T-helper 1 cell (primary cell): ENCODE results near the gene SBF1.

Source experiments
- DNase-seq, 5 donors: peaks; one replicate each; pipeline ENCODE4 v3.0.0-alpha.2; 2012 to 2020

Gene SBF1

DNA sequence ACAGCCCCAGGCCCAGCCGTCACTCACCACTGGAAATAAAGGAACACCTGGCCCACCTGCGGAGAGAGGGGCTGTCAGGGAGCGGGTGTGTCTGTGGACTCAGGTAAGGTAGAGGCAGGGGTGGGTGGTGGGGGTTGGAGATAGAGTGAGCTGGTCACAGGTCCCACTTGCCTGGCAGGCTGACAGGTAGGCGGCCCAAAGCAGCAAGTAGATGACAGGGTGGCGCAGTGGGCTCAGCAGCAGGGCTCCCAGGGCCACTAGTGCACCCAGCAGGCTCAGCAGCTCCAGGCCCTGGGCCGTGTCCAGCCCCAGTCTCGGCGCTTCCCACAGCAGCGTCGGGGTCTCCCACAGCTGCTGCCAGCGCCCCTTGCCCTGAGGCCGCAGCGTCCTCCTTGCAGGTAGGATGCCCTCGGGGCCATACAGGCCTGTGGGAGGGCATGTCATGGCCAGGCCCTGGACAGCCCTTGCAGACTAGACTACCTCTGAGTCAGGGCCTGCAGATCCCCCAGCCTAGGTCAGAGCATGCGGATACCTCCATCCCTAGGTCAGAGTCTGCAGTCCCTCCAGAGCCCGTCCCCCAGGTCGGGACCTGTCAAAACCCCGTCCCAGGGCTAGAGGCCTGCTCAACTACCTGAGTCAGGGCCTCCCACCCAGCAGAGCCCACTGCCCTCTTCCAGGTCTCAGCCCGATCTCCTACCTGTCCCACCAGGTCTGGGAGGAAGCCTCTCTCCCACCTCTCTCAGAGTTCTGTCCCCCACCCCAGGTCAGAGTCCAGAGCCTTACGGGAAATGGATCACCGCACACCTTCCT lies 32.0 kb upstream of the SBF1 start:
- DNase-seq = peak in 1 of 5 donors; percentile 15

DNA sequence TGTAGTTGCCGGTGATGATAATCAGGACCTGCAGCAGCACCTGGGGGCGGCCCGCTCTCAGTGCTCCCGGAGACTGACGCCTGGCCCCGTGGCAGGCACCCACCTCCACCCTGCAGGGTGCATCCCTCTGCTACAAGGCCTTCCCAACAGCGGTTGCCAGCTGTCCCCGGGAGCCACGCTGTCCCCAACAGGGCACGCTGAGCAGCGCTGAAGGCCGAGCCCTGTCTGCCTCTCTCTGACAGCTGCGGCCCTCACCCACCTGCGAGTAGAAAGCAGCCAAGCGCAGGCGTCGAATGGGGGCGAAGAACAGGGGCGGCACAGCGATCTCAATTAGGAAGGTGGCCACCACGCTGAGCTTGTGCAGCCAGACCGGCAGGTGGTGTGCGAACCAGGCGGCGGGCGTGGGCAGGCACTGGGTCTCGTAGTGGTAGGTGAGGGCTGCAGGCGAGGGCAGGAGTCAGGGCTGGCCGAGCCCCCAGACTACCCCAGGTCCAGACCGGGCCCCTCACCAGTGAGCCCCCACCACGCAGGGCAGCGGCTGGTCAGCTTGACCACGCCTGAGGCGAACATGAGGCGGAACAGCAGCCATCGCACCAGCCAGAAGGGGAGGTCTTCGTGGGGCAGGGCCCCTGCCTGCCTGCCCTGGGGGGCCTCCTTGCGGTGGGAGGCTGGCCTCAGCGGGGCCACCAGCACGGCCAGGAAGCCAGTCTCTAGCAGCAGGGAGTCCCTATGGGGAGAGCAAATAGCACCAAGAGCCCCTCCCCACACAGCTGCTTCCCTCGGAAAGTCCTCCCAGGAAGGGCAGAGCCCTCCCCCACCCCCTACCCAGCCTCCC lies 31.2 kb upstream of the SBF1 start:
- DNase-seq = peak in 1 of 5 donors; percentile 10

GRCh38 chr22:50505276-50505775 lies 30.5 kb upstream of the SBF1 start:
- DNase-seq = no peak

DNA sequence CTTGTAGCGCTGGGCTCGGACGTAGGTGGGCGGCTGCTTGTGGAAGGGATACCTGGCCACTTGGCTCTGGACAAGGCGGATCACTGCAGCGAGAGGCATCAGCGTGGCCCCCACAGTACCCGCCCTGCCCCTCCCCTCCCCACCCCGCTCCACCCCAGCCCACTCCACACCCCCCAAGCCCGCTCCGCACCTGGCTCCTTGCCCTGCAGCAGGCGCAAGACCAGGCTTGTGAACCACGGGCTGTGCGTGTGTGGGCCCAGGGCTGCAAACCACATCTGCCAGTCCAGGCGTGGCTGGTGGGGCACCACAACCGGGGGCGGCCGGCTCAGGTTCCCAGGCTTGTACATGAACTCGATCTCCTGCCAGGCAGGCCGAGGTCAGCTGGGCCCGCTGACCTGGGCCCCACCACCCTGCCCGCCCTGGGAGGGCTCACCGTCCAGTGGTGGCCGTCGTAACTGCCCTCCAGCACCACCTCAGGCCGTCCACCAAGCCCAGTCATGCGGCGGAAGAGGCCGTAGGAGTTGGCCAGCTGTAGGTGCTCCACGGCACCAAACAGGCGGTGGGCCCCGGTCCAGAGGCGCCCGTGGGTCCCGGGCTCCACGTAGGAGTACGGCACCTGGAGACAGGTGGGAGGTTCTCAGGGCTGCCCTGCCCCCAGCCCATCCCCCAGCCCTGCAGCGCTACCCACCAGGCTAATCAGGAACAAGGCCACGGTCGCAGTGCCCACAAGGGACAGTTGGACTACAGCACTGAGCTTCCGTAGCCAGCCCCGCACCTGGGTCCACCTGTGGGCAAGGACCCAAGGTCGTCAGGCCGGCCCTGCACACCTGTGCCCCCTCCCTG lies 29.8 kb upstream of the SBF1 start:
- peak in 1 of 5 donors; percentile 12 for DNase-seq

DNA sequence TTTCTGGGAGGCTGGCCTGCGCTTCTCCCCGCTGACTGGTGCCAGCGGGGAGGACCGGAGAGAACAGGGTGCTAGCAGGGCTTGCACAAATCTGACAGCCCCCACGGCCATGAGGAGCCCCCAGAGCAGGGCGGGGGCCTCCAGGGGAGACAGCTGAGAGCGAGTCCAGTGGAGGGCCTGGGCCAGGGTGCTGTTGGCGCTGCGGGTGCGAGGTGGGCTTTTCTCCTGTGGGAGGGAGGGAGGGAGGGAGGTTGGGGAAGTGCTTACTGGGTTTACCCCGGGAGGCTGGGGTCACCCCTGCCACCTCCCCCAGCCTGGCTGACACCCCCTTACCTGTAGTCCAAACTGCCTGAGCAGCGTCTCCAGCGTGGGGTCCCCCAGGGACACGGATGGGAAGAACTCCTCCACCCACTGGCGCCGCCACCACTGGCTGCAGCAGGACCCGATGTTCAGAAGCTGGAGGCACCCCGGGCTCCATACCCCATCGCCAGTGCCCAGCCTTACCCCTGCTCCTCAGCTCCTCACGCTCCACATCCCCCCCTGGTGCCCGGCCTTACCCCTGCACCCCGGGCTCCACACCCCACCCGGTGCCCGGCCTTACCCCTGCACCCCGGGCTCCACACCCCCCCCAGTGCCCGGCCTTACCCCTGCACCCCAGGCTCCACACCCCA lies 28.8 kb upstream of the SBF1 start:
- DNase-seq = peak in 1 of 5 donors; percentile 22

DNA sequence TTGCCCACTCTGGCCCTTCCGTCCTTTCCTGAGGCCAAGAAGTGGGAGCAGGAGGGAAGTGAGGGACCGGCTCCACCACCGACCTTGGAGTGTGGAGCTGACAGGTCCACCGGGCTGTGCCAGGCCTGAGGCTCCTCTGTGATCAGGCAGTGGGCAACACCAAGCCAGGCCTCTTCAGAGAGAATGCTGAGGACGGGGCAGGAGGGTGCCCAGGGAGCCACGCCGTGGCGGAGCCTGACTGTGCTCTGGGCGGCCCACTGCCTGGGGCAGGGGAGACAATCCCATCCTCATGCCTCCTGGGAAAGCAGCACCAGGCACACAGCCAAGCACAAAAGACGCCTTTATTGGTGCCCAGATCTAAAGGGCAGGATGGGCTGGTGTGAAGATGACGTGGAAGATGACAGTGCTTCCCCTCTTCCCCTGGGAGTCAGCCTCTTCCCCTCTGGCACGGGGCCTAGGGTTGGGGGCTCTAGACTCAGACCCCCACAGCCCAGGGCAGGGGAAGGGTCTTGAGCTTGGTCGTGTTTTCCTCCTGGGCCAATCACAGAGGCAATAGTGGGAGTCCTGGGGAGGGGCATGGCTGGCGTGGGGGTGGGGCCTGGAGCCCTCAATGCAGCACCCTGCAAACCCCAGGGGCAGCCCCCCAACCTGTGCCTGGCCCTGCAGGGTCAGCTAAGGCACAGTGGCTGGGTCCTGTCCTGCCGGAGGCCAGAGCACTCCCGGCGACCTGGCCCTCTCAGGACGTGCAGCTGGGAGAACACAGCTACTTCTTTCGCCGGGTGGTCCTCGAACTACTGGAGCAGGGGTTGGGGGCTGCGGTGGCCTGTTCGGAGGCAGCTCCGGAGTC lies 28.0 kb upstream of the SBF1 start:
- DNase-seq = no peak

GRCh38 chr22:50502096-50502495 lies 27.3 kb upstream of the SBF1 start:
- DNase-seq = no peak

DNA sequence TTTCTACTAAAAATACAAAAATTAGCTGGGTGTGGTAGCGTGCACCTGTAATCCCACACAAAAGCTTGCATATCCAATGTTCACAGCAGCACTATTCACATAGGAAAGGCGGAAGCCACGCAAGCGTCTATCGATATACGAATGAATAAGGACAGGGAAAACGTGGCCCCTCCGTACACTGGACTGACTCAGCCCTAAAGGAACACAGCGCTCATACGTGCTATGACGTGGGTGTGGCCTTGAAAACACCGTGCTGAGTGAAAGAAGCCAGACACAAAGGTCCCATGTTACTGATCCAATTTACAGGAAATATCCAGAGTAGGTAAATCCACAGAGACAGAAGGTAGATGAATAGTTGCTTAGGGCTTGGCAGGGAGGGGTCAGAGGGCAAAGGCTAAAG lies 25.6 kb upstream of the SBF1 start:
- no peak for DNase-seq

DNA sequence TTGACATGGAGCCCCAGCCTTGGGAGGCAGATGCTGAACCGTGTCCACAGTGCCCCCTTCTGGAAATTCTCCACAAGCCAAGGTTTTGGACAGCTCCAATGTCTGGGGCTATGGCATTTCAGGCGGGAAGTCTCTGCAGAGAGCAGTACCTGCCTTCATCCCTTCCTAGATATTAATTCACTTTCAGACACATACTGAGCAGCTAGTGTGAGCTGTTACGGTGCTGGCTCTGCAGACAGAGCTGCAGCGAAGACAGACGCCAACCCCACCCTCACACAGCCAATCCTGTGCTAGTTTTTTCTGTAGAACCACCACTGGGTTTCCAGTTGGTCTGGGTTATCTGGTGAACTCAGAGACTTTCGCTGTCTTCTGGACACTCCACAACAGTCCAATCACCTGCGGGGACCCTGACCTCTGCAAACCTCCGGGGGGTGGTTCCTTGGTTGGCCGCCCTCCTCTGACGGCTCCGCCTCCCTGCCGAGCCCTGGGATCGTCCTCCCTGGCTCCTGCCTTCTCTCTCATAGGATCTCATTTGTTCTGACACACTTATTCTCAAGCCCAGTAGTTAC lies 23.6 kb upstream of the SBF1 start:
- DNase-seq = peak in 4 of 5 donors; percentile 47 to 64 (median 57)

- DNase-seq = no peak
Measured at GRCh38 chr22:50497093-50497492, 22.3 kb upstream of the SBF1 start.

DNA sequence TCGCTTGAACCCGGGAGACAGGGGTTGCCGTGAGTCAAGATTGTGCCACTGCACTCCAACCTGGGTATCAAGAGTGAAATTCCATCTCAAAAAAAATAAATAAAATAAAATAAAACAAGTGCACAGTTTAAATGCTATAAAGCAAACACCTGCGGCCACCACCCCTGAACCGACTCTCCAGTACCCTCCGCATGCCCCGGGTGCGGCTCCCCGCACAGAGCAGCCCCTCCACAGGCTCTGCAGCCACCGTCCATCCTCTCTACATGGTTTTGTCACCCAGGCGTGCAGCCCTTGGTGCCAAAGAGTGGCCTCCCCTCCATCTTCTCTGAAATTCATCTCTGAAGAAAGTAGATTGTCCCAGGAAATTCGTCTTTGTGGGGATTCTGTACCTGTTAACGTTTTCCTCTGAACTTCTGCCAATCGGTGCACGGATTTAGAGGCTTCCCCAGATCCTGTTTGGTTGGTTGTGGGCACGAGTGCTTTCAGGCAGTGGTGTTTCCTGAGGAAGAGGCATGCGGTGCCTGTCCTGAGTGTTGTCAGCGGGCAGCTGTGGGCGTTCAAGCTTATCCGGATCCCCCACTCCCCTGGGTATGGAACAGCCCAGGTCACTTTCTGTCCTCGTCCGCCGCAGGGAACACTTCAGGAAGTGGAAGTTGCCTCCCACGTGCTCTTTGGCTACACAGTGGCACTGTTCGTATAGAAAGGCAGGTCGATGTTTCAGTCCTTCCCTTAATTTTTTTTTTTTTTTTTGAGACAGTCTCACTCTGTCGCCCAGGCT lies 15.9 kb upstream of the SBF1 start:
- DNase-seq = no peak

- DNase-seq = no peak
Measured at GRCh38 chr22:50489363-50490243, 14.8 kb upstream of the SBF1 start.

DNA sequence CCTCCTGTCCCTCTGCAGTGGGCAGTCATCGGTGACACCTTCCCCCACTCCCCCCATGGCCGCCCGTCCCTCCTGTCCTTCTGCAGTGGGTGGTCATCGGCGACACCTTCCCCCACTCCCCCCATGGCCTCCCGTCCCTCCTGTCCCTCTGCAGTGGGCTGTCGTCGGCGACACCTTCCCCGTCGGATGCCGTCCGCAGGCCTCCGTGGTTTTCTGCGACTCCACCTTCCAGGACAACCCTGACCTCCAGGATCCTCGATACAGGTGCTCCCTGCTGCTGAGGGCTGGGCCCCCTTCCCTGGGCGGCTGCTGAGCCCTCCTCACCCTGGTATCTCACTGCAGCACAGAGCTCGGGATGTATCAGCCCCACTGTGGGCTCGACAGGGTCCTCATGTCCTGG lies 14.1 kb upstream of the SBF1 start:
- DNase-seq = no peak

DNA sequence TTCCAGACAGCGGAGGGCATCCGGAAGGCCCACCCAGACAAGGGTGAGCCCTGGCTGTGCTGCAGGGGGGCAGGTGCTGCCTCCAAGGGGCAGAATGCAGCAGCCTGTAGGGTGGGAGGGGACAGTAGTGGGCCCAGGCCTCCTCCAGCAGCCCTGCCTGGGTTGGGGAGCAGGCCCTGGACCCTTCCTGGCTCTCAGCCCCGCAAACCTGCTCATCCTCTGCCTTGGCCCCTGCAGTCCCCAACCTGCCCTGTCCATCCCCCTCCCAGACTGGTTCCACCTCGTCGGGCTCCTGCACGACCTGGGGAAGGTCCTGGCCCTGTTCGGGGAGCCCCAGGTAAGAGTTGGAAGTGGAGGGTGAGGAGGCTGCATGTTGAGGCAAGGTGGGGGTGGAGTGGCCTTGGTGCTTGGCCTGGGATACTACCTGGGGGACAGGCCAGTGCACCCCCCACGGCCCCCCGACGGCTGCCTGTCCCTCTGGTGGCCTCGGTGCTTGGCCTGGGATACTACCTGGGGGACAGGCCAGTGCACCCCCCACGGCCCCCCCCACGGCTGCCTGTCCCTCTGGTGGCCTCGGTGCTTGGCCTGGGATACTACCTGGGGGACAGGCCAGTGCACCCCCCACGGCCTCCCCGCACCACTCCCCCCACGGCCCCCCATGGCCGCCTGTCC lies 13.3 kb upstream of the SBF1 start:
- DNase-seq = peak in 1 of 5 donors; percentile 5

GRCh38 chr22:50487290-50488005 lies 12.6 kb upstream of the SBF1 start:
- DNase-seq = no peak

- no peak for DNase-seq
Measured at GRCh38 chr22:50486561-50487289, 11.9 kb upstream of the SBF1 start, which contains the start of gene MIOX. Gene MIOX, plus strand, starts transcription at chr22:50486859. Its CDS starts 39 bp downstream, at chr22:50486898.
